ENCODE results near the gene MPPE1. TPM values are rescaled to one million over a fixed set of nuclear protein-coding genes. Genes with fewer than 3 reads are reported as not detected.
"Not testable (repeated sequence)": the region's sequence is repeated elsewhere in the genome, so short reads cannot be mapped to it uniquely, and the experiment has no call there.

MPPE1 gene
- total RNA-seq, 1 donor from 2014 or later: 56.7 TPM

DNA sequence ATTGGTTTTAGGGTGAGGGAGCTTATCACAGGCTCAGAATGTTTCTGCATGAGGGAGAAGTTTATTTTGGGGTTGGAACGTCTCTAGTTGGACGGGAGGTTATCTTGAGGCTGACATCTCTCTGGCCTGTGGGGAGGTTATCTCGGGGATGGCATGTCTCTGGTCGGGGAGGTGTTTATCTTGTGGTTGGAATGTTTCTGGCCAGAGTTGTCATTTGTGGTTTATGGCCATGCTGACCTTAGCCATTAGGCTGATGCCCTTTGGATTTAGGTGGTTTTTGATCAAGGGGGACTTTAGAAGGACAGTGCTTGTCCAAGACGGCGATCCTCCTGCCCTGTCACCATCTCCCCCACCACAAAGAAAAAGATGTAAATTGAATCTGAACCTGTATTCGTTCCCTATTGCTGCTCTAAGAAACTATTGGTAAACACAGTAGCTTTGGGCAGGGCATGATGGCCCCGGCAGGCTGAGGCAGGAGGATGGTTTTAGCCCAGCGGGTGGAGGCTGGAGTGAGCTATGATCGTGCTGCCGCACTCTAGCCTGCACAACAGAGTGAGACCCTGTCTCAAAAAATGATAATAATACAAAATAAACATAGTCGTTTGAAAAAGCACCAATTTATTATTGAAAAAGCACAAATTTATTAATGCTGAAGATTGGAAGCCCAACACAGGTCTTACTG, 17.8 kb upstream of the MPPE1 start:
- no peak for DNase-seq (ENCODE audit: low spot score)

DNA sequence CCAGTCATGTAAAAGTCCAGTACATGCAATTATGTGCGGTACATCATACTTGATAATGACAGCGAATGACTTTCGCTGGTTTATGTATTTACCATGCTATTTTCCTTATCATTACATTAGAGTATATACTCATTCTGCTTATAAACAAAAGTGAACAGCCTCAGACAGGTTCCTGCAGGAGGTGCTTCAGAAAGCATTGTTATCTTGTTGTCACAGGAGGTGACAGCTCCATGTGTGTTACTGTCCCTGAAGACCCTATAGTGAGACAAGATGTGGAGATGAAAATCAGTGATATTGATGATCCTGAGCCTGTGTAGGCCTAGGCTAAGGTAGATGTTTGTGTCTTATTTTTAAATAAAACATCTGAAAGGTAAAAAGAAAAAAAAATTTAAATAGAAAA, 15.3 kb upstream of the MPPE1 start:
- no peak for DNase-seq (ENCODE audit: low spot score)

DNA sequence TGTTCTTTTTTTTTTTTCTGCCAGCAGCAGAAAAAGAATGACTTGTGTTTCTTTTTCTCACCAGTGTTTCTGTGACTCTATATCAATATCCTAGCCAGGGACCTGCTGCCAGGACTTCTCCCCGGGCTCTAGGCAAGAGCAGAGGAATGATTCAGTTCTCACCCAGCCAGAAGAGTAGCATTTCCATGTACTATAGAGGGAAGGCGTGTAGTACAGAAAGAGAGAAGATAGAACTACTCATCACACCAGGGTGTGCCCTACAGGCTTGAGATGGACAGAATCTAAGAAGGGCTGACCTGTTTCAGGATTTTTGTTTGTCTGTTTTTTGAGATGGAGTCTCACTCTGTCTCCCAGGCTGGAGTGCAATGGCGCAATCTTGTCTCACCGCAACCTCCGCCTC, 11.4 kb upstream of the MPPE1 start:
- DNase-seq (ENCODE audit: low spot score): not testable (repeated sequence)

DNA sequence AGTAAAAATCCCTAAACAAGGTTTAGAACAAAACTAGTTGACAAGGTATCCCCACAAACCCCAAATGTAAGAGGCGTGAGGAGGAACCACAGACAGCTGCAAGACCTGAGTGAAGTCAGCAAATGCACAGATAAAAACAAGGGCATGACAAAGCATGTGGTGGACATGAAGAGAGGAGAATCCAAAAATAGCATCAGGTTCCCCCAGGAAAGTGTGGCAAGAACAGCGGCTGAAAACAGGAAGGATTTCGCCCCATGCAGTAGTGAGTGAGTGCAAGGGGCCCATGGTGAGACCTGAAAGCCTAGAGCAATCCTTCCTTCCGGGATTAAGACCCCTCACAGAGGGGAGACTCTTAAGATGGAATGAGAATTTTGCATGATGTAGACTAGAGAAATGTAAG, 8.8 kb upstream of the MPPE1 start:
- not testable (repeated sequence) for DNase-seq (ENCODE audit: low spot score)

DNA sequence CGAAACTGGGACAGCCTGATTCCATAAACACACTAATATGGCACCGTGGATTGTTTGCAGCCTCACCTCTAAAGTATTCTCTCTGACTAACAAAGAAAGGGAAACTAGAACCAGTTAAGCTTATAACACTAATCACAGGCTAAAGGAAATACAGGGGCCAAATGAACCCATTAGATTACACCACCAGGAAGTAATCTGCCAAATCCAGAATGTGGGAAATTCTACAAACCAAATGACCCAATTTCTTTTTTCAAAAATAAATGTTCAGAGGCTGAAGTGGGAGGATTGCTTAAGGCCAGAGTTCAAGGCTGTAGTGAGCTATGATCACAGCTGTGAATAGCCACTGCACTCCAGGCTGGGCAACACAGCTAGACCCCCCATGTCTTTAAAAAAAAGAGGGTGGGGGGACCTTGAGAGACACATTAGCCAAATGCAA, 1.5 kb upstream of the MPPE1 start:
- DNase-seq (ENCODE audit: low spot score): no peak

DNA sequence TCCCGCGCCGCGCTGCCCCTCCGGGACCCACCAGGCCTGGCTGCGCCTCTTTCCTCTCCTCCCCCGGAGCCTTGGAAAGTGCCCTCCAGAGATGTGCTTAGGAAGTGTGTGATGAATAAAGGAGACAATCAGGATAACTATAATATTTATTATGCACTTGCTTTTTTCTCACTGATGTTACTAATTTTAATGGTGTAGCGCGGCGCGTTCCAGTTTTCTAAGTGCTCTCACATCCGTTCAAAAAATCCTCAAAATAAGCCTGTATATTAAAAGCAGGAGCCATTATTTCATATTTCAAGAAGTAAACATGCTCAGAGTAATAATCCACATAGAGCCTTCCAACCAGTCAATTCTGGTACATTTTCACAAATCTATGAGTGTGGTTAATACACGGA, 941 bp upstream of the MPPE1 start:
- DNase-seq (ENCODE audit: low spot score): no peak

DNA sequence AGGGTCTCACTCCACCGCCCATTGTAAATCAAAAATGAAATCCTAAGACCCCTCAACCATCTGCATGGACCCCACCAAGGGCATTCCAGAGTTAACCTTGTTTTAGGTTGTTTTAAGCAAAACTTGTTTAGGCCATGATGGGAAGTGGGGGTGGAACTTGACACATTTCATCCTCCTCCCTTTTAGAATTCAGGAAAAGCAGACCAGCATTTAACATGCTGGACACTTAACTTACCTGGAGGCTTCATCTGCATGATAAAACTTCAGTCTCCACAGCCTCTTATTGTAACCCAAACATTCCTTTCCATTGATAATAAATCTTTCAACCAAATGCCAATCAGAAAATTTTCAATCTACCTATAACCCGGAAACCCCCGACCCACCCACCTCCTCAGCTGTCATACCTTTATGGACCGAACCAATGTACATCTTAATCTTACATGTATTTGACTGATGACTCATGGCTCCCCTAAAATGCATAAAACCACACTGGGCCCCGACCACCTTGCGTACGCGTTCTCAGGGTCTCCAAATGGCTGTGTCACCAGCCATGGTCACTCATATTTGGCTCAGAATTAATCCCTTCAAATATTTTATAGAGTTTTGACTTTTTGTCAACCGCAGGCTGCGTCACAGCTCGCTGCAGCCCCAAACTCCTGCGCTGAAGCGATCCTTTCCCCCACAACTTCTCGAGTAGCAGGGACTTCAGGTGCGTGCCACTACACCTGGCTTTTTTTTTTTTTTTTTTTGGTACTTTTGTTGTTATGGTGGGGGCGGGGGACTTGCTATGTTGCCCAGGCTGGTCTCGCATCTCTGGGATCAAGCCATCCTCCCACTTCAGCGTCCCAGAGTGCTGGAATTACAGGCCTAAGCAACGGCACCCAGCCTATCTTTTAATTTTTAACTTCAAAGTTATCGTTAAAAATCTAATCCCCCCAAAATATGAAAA, 917 bp downstream of the MPPE1 start:
- no peak for DNase-seq (ENCODE audit: low spot score)

DNA sequence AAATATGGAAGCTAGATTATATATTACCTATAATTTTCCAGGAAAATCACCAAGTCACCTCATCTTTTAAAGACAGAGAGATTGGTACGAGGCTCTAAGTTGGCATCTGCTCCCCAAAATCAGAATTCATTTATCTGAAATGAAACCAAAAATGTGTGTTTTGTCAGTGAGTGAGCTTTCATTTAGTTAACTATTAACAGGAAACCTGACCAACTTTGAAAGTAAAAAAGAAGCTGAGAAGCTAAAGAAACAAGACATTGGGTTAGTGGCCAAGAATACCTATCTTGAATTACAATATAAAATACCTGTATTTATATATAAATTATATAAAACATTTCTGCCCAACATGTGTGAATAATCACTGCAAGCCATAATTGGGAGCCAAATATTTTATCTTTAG, 1.9 kb downstream of the MPPE1 start:
- no peak for DNase-seq (ENCODE audit: low spot score)

DNA sequence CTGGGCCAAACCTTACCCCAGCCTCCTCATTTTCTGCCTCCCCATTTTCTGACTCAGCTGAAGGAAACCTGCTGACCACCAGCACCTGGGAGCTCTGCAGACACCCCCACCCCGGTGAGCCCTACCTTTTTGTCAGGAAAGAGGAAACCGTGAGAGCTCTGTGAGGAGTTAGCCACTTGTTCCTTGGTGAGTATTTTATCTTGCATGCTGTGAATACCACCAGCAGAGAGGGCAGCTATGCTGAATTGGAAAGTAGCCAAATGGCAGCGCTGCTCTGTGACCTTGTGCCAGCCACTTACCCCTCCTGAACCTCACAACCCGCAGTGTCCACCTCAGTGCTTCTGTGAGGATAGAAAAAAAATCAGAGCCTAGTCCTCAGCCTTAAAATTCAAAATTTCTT, 2.5 kb downstream of the MPPE1 start:
- no peak for DNase-seq (ENCODE audit: low spot score)

DNA sequence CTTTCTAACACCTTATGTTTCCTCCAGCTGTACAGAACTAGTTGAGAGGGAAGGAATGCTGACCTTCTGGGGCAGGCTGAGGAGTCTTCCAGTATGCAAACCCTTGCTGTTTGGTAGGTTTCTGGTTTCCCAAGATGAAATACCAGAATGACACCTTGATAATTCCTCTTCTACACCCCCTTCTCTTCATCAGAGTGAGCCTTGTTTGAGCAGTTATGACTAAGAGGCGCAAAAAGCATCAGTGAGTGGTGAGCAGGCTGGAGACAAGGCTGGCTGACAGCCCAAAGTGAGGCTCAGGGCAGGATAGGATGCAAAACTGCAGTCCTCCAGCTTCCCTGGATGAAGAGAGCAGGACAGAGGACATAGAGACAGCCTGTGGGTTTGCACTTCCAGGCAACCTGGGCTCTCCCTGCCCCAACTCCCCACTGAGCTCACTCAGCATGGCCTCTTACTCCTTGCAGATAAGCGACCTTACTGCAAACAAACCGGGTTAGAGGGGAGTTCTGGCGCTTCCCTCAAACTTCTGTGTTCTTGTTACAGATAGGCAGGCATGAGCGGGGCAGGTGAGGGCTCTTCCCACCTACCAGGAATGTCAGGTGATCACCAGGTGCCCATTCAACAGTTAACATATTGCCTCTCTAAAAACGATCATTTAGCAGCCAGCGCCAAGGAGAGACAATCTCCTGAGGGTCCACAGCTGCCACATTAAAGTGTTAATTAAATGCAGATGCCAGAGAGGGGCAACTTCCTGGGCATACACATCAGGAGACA, 5.4 kb downstream of the MPPE1 start:
- DNase-seq (ENCODE audit: low spot score): no peak

DNA sequence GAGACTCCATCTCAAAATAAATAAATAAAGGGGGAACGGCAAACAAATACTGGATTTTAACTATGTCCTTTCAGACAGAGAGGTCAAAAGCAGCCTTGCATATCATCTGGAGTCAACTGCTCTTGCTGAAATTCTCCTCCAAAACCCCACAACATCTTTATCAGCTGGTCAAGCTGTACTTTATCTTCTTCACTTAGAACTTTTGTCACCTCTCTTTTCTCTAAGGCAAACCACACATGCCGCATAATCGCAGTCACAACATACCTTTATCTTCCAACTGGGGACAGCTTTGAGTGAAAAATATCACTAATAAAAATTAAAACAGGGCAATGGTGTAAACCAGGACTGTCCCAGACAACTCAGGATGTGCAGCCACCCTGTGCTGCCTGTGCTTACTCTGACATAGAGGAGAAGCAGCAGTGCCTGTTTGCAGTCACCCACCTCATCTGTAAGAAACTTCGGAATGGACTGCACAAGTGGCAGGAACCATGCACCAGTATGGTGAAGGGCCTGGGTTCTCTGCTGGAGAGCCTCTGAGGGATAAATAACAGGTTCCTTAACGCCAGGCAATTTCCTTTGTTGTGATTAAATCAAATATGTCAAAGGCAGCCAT, 6.2 kb downstream of the MPPE1 start:
- no peak for DNase-seq (ENCODE audit: low spot score)

DNA sequence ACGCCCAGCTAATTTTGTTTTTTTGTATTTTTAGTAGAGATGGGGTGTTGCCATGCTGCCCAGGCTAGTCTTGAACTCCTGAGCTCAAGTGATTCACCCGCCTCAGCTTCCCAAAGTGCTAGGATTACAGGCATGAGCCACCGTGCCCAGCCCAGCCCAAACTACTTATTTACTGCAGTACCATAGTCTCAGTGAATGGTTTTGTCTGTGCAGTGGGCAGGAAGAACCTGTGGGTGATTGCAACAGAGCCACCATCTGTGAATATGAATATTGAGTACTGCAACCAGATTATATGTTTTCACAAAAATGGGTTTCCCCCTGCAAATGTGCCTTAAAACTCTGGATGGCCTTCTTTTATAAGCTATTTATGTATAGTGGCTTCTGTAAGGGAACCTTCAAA, 9.1 kb downstream of the MPPE1 start:
- DNase-seq (ENCODE audit: low spot score): no peak

DNA sequence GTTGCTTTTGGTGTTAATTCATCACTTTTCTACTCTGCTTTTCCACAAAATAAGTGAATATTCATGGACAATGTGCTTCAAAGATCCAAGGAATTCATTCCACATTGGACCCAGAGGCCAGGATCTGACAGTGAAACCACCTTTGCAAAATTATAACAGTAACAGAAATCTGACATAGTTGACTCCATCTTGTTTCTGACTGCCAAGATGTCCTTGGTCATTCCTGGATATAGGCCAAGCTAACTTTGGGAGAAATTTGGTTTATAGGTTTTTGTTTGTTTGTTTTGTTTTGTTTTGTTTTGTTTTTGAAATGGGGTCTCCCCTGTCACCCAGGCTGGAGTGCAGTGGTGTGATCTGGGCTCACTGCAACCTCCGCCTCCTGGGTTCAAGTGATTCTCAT, 10.3 kb downstream of the MPPE1 start:
- no peak for DNase-seq (ENCODE audit: low spot score)

DNA sequence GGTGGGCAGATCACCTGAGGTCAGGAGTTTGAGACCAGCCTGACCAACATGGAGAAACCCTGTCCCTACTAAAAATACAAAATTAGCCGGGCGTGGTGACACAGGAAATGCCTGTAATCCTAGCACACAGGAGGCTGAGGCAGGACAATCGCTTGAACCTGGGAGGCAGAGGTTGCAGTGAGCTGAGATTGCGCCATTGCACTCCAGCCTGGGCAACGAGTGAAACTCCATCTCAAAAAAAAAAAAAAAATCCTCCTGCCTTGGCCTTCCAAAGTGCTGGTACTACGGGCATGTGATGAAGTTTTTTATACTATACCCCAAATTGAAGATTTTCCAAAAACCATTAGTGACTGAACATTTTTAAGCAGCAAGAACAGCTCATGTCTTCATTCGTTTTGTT, 15.7 kb downstream of the MPPE1 start:
- not testable (repeated sequence) for DNase-seq (ENCODE audit: low spot score)

DNA sequence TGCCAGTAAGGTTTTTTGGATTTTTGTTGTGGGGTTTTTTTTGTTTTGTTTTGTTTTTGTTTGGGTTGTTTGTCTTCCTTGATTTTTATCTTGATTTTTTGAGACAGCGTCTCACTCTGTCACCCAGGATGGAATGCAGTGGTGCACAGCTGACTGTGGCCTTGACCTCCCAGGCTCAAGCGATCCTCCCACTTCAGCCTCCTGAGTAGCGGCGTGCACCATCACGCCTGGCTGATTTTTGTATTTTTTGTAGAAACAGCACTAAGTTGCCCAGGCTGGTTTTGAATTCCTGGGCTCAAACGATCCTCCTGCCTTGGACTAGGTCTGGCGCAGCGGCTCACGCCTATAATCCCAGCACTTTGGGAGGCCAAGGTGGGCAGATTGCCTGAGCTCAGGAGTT, 16.4 kb downstream of the MPPE1 start:
- no peak for DNase-seq (ENCODE audit: low spot score)

DNA sequence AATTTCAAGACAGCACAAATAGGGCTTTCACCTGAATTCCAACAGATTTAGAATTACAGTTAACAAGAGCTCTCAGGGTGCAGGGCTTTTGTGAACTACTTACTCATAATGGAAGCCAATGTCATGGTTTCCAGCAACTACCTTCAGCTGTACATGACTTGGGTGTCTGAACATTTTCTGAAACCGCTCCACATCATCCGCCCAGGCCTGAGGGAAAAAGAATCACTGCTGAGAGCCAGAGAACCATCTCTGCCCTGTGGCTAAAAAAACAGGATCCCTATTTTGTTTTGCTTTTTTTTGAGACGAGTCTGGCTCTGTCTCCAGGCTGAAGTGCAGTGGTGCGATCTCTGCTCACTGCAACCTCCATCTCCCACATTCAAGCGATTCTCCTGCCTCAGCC, 18.8 kb downstream of the MPPE1 start:
- DNase-seq (ENCODE audit: low spot score): no peak

DNA sequence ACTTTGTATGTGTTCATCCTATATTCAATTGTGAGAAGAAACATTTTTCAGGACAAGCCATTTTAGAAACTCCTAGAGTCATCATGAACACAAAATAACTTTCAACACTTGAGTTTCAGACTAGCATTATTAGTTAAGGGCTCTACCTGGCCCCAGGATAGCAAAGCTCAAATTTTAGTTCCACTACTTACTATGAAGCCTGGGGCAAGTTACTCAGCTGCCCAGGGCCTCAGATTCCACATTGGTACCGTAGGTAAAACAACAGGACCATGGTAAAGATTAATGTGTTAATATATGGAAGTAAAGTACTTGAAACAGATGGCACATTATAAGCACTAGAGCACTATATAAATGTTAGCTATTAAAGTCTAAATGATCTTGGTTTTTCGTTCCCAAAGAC, 19.4 kb downstream of the MPPE1 start:
- no peak for DNase-seq (ENCODE audit: low spot score)

DNA sequence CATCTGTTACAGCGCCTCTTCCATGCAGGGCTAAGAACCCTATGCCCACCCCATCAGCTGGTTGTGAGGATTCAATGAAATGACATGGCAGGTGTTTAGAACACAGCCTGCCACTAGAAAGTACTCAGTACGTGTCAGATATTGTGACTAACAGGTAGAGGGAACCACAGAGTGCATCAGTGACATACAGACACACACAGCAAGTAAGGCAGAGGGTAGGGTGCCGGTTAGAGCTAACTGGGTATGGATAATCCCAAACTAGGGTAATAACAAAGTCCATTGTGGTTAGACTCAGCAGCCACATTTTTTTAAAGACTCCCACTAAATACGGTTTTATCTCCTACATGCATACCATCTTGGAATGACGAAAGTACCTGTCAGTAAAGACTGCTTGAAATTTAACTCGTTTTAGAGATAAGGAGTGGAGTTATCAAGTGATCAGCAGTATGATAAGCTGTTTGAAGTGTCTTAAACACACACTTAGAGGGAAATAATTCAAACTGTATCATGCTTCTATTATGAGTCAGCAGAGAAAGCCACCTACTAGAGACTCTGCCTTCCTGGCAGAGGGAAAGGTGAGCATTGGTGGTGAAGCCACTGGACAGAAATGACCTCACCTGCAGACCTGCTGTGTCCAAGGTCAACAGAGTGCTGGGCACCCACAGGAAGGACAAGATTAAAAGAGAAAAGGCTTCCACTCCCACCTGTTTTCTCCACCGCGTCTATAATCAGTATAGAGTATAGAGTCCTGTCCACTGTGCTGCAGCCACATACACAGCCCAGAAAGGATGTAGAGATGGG, 20.6 kb downstream of the MPPE1 start:
- no peak for DNase-seq (ENCODE audit: low spot score)

DNA sequence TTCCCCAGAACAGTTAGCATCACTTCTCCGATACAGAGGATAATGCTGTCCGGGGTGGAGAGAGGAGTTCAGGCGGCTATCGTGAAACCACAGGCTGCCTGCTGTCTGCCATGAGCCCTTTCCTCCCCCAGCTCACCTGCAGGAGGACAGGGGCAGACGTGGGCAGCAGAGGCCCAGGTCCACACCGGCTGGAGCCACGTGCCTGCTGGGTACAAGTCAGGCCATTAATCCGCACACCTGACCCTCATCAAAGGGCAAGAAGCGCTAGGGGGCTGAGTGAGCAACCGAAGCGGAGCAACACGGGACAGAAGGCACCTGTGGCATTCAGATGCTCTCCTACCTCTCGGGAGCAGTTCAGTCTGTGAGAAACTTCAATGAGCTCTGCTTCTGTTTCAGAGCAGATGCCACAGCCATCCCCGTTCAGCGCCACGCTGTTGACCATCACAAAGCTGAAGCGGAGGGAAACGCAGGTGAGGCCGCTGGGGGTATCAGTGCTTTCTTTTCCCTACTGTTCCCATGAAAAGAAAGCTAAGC, 21.5 kb downstream of the MPPE1 start:
- no peak for DNase-seq (ENCODE audit: low spot score)

DNA sequence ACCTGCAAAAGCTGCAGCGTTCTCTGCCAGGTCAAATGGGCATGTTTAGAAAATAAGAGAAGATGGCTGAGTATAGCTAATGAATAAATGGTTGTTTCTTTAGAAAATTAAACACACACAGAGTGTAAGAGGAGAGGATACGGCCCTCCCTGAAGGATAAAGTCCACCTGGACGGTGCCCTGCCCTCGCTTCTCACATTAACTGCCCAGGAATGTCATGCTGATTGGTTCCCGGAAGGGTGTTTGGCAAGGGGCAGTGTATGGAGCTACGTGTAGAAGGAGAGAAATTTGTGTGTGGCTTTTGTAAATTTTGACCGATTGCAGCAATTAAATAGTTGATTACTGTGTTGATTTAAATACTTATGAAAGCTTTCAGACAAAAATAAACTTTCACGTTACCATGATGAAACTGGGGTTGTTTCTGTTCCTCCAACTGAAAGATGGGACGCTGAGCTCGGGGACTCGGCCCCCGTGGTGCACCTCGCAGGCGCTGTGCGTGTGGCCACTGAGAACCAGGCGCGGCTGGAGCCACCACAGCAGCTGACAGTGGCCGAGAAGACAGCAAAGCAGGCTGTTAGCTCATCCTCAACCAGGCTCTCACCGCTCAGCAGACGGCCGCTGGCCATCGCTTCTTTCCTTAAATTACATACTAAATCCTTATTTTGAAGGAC, 22.7 kb downstream of the MPPE1 start:
- peak; percentile 56 for DNase-seq (ENCODE audit: low spot score)
